Measurements from ENCODE around the gene RABGAP1L.
A peak's percentile ranks its signal among the peaks of the same experiment; 100 is the strongest.

RABGAP1L gene

DNA sequence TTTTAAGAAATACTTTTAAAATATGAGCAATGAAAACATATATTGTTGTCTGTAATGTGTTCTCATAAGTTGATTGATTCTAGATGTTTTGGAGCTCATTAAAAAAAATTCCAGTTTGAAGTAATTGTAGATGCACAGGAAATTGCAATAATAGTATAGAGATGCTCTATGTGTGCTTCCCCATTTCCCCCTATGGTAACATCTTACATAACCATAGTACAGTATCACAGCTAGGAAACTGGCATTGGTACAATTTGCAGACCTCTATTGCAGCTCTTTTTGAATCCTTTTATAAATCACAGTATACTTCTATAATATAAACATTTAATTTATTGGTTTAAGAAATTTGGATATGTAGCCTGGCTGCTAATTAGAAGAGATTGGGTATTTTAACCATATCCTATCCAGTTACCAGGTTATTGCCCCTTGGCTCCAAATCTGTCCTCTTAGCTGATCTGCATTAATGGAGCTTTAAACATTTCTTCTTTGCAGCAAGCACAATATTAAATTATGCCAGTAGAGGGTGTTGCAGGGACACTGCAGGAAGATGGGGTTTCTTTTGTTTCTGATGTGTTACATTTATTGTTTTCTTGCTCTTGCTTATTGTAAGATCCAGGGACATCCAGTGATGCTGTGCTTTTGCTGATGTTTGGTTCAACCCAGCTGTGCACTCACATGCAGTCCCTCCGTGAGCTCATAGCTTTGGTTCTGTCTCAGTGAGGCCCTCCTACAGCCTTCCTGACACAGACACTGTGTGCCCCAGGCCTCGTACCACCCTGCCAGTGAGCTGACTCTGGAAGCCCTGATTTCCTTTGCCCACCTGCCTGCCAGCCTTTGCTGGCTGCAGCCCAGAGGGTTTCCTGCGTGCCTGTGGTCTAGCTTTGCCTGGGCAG is 103.3 kb downstream of the RABGAP1L start:
- peak overlapping the region; percentile 2 for H3K27ac ChIP-seq (replicated peaks; ENCODE audit: low read length)
- no peak overlapping the region for H4K91ac ChIP-seq (ENCODE audit: low read depth, low read length, poor library complexity)
- peak; percentile 31 for DNase-seq (ENCODE audit: low spot score)
- H3K9ac ChIP-seq (ENCODE audit: low read depth, low read length, poor library complexity): no peak overlapping the region
- H2BK5ac ChIP-seq (ENCODE audit: low read length): no peak overlapping the region
- H2BK12ac ChIP-seq (ENCODE audit: low read length): no peak overlapping the region
- H3K23ac ChIP-seq (ENCODE audit: low read depth, low read length, poor library complexity): no peak overlapping the region
- H2BK120ac ChIP-seq (ENCODE audit: low read depth, low read length): no peak overlapping the region
- no peaks in the 10 kb centered on the region for H3K27me3 ChIP-seq (ENCODE audit: control insufficient read depth in 3 of 3, insufficient read depth in 3 of 3, low read depth in 1 of 3, low read length in 3 of 3)
- no peak overlapping the region for H3K4me2 ChIP-seq (ENCODE audit: insufficient read depth, low read length, poor library complexity, severe bottlenecking)
- H3K9me3 ChIP-seq (replicated peaks in 1 of 2; ENCODE audit: control insufficient read depth in 2 of 2, insufficient read depth in 1 of 2, low read depth in 1 of 2, low read length in 2 of 2): no peaks in the 10 kb centered on the region
- no peak overlapping the region for H2BK15ac ChIP-seq (ENCODE audit: low read length)
- H2AFZ ChIP-seq (ENCODE audit: low read length): peak overlapping the region; percentile 54
- H3K18ac ChIP-seq (ENCODE audit: low read length): peak overlapping the region; percentile 84
- WGBS, 2 donors (ENCODE audit: extremely low coverage in 2 of 2, insufficient read length in 2 of 2, insufficient replicate concordance in 1 of 2): no CpG with 5 or more reads among the region's 3 CpGs
- H3K36me3 ChIP-seq (replicated peaks in 1 of 2; ENCODE audit: control insufficient read depth in 2 of 2, insufficient read depth in 2 of 2, low read length in 2 of 2): no peaks in the 10 kb centered on the region
- no peaks in the 10 kb centered on the region for H3K79me1 ChIP-seq (ENCODE audit: low read depth, low read length)
- H3K14ac ChIP-seq (ENCODE audit: low read length): no peak overlapping the region
- H3K4me1 ChIP-seq (ENCODE audit: control insufficient read depth in 2 of 2, insufficient read depth in 1 of 2, low read depth in 1 of 2, low read length in 2 of 2): peaks cover 3 to 4% of the 10 kb centered on the region in 2 donors
- H3K4ac ChIP-seq (ENCODE audit: low read length): no peak overlapping the region
- no peak overlapping the region for H4K8ac ChIP-seq (ENCODE audit: low read depth, low read length)
- no peak overlapping the region for H2AK5ac ChIP-seq (ENCODE audit: low read depth, low read length)
- no peak overlapping the region for H3K4me3 ChIP-seq (ENCODE audit: low read length in 2 of 2)

DNA sequence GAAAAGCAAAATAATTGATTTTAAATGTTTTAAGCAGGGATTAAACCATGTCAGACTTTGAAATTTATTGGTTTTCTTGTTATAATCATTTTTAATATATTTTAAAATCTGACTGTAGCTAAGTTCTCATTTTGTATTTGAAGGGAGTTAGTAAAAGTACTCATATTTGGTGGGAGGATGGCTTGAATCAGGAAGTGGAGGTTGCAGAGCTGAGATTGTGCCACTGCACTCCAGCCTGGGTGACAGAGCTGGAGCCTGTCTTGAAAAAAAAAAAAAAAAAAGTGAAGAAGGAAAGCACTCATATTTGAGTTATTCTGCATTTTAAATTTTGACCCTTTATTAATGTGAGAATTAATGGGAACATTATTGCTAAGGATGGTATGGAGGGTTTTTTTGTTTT is 106.0 kb downstream of the RABGAP1L start:
- Histone ChIP-seq H3K9me3 (replicated peaks in 1 of 2; ENCODE audit: control insufficient read depth in 2 of 2, insufficient read depth in 1 of 2, low read depth in 1 of 2, low read length in 2 of 2) (no peaks in the 10 kb centered on the region), H4K91ac (ENCODE audit: low read depth, low read length, poor library complexity) (no peak overlapping the region), H3K27me3 (ENCODE audit: control insufficient read depth in 3 of 3, insufficient read depth in 3 of 3, low read depth in 1 of 3, low read length in 3 of 3) (no peaks in the 10 kb centered on the region), H3K4me2 (ENCODE audit: insufficient read depth, low read length, poor library complexity, severe bottlenecking) (no peak overlapping the region), H2BK120ac (ENCODE audit: low read depth, low read length) (no peak overlapping the region), H2BK15ac (ENCODE audit: low read length) (no peak overlapping the region), H3K27ac (replicated peaks; ENCODE audit: low read length) (no peak overlapping the region), H3K23ac (ENCODE audit: low read depth, low read length, poor library complexity) (no peak overlapping the region), H2AK5ac (ENCODE audit: low read depth, low read length) (no peak overlapping the region), H4K8ac (ENCODE audit: low read depth, low read length) (no peak overlapping the region), H2AFZ (ENCODE audit: low read length) (no peak overlapping the region), H3K9ac (ENCODE audit: low read depth, low read length, poor library complexity) (no peak overlapping the region), H3K18ac (ENCODE audit: low read length) (no peak overlapping the region), H2BK12ac (ENCODE audit: low read length) (no peak overlapping the region), H3K4me3 (ENCODE audit: low read length in 2 of 2) (no peak overlapping the region), H3K4me1 (ENCODE audit: control insufficient read depth in 2 of 2, insufficient read depth in 1 of 2, low read depth in 1 of 2, low read length in 2 of 2) (peaks cover 3 to 4% of the 10 kb centered on the region in 2 donors), H3K4ac (ENCODE audit: low read length) (no peak overlapping the region), H3K14ac (ENCODE audit: low read length) (no peak overlapping the region), H3K79me1 (ENCODE audit: low read depth, low read length) (no peaks in the 10 kb centered on the region), H2BK5ac (ENCODE audit: low read length) (no peak overlapping the region), H3K36me3 (replicated peaks in 1 of 2; ENCODE audit: control insufficient read depth in 2 of 2, insufficient read depth in 2 of 2, low read length in 2 of 2) (no peaks in the 10 kb centered on the region)
- no peak for DNase-seq (ENCODE audit: low spot score)

DNA sequence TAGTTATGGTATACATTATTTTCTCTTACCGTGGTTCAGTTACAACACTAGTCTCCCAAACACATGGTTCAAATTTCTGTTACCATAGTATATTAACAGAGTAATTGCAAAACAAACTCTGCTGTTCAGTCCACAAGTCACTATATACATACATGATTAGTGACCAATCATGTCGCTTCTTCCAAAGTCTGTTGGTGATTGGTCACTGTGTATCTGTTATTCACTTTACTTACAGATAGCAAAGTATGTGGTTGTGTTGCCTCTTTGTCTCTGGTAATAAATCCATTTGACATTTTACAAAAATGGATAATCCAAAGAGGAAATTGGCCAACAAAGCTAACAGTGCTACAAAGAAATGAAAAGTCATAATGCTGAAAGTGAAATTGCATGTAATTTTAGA is 107.2 kb downstream of the RABGAP1L start:
- no peak overlapping the region for H3K27ac ChIP-seq (replicated peaks; ENCODE audit: low read length)
- no peak overlapping the region for H3K4me2 ChIP-seq (ENCODE audit: insufficient read depth, low read length, poor library complexity, severe bottlenecking)
- H3K4ac ChIP-seq (ENCODE audit: low read length): no peak overlapping the region
- no peak overlapping the region for H2BK15ac ChIP-seq (ENCODE audit: low read length)
- H3K4me1 ChIP-seq (ENCODE audit: control insufficient read depth in 2 of 2, insufficient read depth in 1 of 2, low read depth in 1 of 2, low read length in 2 of 2): peaks cover 3 to 4% of the 10 kb centered on the region in 2 donors
- no peak overlapping the region for H4K91ac ChIP-seq (ENCODE audit: low read depth, low read length, poor library complexity)
- no peaks in the 10 kb centered on the region for H3K79me1 ChIP-seq (ENCODE audit: low read depth, low read length)
- no peak for DNase-seq (ENCODE audit: low spot score)
- H2BK5ac ChIP-seq (ENCODE audit: low read length): no peak overlapping the region
- no peak overlapping the region for H3K4me3 ChIP-seq (ENCODE audit: low read length in 2 of 2)
- no peaks in the 10 kb centered on the region for H3K27me3 ChIP-seq (ENCODE audit: control insufficient read depth in 3 of 3, insufficient read depth in 3 of 3, low read depth in 1 of 3, low read length in 3 of 3)
- no peaks in the 10 kb centered on the region for H3K9me3 ChIP-seq (replicated peaks in 1 of 2; ENCODE audit: control insufficient read depth in 2 of 2, insufficient read depth in 1 of 2, low read depth in 1 of 2, low read length in 2 of 2)
- no peaks in the 10 kb centered on the region for H3K36me3 ChIP-seq (replicated peaks in 1 of 2; ENCODE audit: control insufficient read depth in 2 of 2, insufficient read depth in 2 of 2, low read length in 2 of 2)
- no peak overlapping the region for H3K9ac ChIP-seq (ENCODE audit: low read depth, low read length, poor library complexity)
- H2AK5ac ChIP-seq (ENCODE audit: low read depth, low read length): no peak overlapping the region
- no peak overlapping the region for H2AFZ ChIP-seq (ENCODE audit: low read length)
- no peak overlapping the region for H3K14ac ChIP-seq (ENCODE audit: low read length)
- no peak overlapping the region for H4K8ac ChIP-seq (ENCODE audit: low read depth, low read length)
- H3K23ac ChIP-seq (ENCODE audit: low read depth, low read length, poor library complexity): no peak overlapping the region
- WGBS, 2 donors (ENCODE audit: extremely low coverage in 2 of 2, insufficient read length in 2 of 2, insufficient replicate concordance in 1 of 2): no CpG with 5 or more reads among the region's 2 CpGs
- H2BK120ac ChIP-seq (ENCODE audit: low read depth, low read length): no peak overlapping the region
- no peak overlapping the region for H3K18ac ChIP-seq (ENCODE audit: low read length)
- H2BK12ac ChIP-seq (ENCODE audit: low read length): no peak overlapping the region

DNA sequence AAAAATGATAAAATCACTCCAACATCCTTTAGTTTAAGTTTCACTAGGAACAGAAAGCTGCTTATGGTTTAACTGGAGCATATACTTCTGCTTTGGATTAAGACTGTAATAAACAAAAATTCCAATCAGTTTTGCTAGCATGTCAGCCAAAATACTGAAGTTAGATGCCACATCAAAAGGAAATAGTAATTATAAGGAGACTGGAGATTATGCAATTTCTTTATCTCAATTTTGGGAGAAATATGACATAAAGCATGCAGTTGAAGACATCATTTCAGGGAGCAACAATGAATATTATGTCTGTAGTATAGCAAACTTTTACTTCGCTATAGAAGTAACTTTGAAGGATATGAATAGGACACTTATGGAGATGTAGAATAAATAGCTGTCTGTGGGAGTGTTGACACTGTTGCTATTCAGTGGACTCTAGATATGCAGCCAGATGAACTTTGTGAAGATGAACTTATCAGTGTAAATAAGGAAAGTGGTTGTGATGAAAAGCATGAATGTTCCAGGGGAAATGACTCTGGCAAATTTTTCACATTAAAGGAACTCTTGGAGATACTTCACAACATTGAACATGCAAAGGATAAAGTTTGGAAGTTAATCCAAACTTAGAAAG is 107.8 kb downstream of the RABGAP1L start:
- no peak overlapping the region for H3K4ac ChIP-seq (ENCODE audit: low read length)
- H3K18ac ChIP-seq (ENCODE audit: low read length): no peak overlapping the region
- no peak overlapping the region for H2AFZ ChIP-seq (ENCODE audit: low read length)
- no peaks in the 10 kb centered on the region for H3K36me3 ChIP-seq (replicated peaks in 1 of 2; ENCODE audit: control insufficient read depth in 2 of 2, insufficient read depth in 2 of 2, low read length in 2 of 2)
- H3K23ac ChIP-seq (ENCODE audit: low read depth, low read length, poor library complexity): no peak overlapping the region
- H2BK15ac ChIP-seq (ENCODE audit: low read length): no peak overlapping the region
- peaks cover 3 to 4% of the 10 kb centered on the region in 2 donors for H3K4me1 ChIP-seq (ENCODE audit: control insufficient read depth in 2 of 2, insufficient read depth in 1 of 2, low read depth in 1 of 2, low read length in 2 of 2)
- H3K9me3 ChIP-seq (replicated peaks in 1 of 2; ENCODE audit: control insufficient read depth in 2 of 2, insufficient read depth in 1 of 2, low read depth in 1 of 2, low read length in 2 of 2): no peaks in the 10 kb centered on the region
- H3K14ac ChIP-seq (ENCODE audit: low read length): no peak overlapping the region
- no CpG with 5 or more reads among the region's 1 CpG for WGBS, 2 donors (ENCODE audit: extremely low coverage in 2 of 2, insufficient read length in 2 of 2, insufficient replicate concordance in 1 of 2)
- H3K4me3 ChIP-seq (ENCODE audit: low read length in 2 of 2): no peak overlapping the region
- no peaks in the 10 kb centered on the region for H3K27me3 ChIP-seq (ENCODE audit: control insufficient read depth in 3 of 3, insufficient read depth in 3 of 3, low read depth in 1 of 3, low read length in 3 of 3)
- H3K9ac ChIP-seq (ENCODE audit: low read depth, low read length, poor library complexity): no peak overlapping the region
- no peak overlapping the region for H2BK12ac ChIP-seq (ENCODE audit: low read length)
- H3K4me2 ChIP-seq (ENCODE audit: insufficient read depth, low read length, poor library complexity, severe bottlenecking): no peak overlapping the region
- no peaks in the 10 kb centered on the region for H3K79me1 ChIP-seq (ENCODE audit: low read depth, low read length)
- no peak overlapping the region for H2BK5ac ChIP-seq (ENCODE audit: low read length)
- H4K8ac ChIP-seq (ENCODE audit: low read depth, low read length): no peak overlapping the region
- DNase-seq (ENCODE audit: low spot score): no peak
- no peak overlapping the region for H3K27ac ChIP-seq (replicated peaks; ENCODE audit: low read length)
- H2AK5ac ChIP-seq (ENCODE audit: low read depth, low read length): no peak overlapping the region
- H2BK120ac ChIP-seq (ENCODE audit: low read depth, low read length): no peak overlapping the region
- H4K91ac ChIP-seq (ENCODE audit: low read depth, low read length, poor library complexity): no peak overlapping the region

Measured in neuronal stem cell (in vitro differentiated cells).